Pons (tissue), 1 donor: ENCODE data around the gene MTRF1.
A peak's percentile ranks its signal among the peaks of the same experiment; 100 is the strongest.

Experiments
- DNase-seq: peaks from one replicate; pipeline ENCODE4 v3.0.0-alpha.2; 2016; ENCODE audit warnings: low spot score

MTRF1 gene

DNA sequence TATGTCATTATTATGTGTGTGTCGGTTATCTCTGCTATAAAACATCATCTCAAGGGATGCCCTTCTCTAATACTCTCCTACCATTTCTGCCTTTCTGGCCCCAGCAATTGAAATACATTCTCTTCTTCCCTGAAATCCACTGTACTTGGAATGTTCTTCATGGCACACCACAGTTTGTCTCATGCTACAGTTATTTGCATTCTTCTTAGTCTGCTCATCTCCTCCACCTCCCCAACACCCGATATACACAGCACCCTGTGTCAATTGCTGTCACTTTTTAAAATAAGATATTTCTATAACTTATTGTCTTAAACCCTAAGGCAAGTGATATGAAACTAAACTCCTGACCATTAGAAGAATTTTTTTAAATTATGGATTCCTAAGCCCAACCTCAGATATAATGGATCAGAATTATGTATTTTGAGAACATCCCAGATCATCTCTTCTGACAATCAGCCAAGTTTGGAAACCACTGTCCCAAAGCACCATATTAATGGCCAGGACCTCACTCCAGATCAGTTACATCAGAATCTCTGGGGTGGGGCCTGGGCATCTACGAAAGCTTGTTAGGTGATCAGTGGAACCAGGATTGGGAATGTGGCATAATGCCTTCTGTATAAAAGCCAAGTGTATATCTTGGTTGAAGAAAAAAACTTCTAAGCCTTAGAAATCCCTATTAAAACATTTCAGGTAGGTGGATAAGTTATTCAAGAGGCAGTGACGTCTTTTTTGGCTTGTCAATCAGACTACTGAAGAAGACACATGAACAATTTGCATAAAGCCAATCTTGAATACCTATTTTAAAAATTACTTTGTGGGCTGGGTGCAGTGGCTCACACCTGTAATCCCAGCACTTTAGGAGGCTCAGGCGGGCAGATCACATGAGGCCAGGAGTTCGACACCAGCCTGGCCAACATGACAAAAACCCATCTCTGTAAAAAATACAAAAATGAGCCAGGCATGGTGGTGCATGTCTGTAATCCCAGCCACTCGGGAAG, 39.0 kb downstream of the MTRF1 start:
- no peak for DNase-seq

DNA sequence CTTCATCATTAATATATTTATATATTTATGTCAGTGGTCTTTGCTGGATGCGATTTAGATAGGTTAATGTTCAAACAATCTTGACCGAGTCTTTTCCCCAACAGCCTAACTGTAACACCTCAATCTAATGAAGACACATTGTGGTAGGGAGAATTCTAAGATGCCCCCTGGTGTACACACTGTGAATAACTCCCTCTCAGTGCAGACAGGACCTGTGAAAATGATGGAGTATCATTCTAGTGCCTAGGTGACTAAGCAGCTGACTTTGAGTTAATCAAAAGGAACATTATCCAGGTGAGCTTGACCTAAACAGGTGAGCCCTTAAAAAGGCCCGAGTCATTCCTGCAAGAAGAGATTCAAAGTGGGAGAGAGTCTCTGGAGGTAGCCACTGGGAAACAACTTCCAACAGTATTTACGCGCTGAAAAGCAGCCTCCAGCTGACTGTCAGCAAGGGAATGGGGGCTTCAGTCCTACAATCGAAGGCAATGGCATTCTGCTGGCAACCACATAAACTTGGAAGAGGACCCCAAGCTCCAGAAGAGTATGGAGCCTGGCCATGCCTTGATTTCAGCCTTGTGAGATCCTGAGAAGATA, 41.0 kb downstream of the MTRF1 start:
- peak; percentile 73 for DNase-seq

DNA sequence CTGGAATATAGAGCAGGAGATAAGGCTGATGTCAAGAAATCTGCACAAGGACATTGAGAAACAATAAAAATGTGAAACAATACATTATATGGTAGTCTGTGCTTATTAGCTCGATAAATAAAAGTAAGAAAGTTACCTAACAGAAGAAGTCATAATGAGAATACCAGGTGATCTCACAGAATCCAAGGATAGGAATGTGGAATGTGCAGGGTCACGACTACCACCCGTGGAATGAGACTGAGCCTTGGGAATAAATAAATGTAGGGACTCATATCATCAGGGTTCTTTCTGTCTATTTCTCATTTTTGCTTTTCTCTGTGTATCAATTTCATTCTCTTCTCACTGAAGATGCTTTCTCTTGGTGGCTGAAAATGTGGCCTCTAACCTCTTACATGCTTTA, 43.0 kb downstream of the MTRF1 start:
- no peak for DNase-seq

DNA sequence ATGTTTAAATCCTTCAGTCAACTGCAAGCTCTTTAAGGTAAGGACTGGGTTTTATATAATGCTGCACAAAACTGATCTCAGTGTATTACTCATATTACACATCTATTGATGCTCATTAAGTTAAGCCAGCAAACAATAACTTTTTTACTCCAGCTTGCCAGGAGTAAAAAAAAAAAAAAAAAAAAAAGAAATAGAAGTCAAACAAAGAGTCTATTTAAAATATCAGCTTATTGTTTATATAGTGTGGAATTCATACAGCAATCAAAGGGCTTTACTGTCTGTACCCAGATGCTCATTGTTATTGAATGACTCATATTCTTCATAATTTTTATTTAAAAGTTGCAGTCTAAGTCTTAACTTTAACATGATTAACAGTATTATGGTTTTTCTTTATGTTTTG, 47.2 kb downstream of the MTRF1 start:
- DNase-seq = no peak

DNA sequence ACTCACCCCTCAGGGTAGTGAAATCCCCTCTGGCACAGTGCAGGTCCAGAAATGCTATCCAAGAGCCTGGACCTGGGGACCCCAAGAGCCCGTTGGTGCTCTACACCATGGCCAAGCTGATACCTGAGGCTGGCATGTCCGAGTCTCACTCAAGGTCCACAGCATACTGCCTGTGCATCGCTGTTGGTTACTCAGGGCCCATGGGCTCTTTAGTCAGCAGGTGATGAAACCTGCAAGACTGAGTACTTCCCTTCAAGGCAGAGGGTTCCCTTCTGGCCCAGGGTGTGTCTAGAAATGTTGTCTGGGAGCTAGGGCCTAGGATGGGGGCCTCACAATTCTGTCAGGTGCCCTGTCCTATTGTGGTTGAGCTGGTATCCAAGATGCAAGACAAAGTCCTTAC, 49.5 kb downstream of the MTRF1 start:
- DNase-seq = no peak

DNA sequence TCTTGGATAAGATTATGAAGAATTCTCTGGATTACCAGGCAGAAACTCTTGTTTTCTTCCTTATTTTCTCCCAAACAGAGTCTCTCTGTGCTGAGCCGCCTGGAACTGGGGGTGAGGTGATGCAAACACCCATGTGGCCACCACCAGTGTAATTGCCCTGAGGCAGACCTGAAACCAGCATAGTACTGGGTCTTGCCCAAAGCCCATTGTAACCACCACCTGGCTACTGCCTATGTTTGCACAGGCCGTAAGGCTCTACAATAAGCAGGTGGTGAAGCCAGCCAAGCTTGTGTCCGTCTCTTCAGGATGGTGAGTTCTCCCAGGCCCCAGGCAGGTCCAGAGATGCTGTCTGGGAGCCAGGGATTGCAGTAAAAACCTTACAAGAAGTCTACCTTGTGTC, 50.1 kb downstream of the MTRF1 start:
- DNase-seq = no peak

DNA sequence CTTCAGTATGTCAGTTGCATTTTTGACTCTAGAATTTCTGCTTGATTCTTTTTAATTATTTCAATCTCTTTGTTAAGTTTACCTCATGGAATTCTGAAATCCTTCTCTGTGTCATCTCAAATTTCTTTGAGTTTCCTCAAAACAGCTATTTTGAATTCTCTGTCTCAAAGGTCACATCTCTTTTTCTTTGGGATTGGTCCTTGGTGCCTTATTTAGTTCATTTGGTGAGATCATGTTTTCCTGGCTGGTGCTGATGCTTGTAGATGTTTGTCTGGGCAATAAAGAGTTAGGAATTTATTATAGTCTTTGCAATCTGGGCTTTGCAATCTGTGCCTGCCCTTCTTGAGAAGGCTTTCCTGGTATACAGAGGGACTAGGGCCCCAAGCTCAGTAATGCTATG, 50.5 kb downstream of the MTRF1 start:
- no peak for DNase-seq

DNA sequence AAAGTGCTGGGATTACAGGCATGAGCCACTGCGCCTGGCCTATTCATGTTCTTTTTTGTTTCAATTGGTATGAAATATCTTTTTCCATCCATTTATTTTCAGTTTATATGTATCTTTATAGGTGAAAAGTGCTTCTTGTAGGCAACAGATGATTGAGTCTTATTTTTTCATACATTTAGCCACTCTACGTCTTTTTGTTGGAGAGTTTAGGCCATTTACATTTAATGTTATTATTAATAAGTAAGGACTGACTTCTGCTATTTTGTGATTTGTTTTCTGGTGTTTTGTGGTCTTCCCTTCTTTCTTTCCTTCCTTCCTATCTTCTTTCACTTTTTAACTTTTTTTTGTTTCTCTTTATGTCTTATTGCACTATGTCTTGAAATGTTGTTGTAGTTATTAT, 52.3 kb downstream of the MTRF1 start:
- DNase-seq = no peak

DNA sequence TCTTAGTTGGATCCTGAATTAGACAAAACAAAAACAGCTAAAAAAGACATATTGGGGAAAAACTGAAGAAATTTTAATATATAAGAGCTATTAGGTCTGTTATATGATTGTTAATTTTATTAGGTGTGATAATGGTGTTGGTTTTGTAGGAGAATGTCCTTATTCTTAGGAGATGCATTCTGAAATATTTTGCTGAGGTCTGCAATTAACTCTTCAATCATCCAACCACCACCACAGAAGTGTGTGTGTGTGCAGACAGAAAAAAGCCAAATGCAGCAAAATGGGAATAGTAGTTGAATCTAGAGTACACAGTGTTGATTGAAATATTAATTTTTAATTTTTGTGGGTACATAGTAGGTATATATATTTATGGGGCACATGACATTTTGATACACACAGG, 56.9 kb downstream of the MTRF1 start:
- no peak for DNase-seq

DNA sequence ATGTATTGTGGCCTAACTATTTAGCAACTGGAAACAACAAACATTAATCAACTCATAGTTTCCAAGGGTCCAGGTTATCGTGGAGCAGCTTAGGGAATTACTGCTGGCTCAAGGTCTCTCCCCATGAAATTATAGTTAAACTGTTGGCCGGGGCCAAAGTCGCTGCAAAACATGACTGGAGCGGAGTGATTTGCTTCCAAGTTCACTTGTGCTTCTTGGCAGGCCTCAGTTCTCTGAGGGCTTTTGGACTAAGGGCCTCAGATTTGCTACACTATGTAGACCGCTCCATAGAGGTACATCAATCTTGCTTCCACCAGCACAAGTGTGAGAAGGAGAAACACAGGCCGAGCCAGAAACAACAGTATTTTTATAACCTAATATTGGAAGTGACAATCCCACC, 59.6 kb downstream of the MTRF1 start:
- DNase-seq = no peak

DNA sequence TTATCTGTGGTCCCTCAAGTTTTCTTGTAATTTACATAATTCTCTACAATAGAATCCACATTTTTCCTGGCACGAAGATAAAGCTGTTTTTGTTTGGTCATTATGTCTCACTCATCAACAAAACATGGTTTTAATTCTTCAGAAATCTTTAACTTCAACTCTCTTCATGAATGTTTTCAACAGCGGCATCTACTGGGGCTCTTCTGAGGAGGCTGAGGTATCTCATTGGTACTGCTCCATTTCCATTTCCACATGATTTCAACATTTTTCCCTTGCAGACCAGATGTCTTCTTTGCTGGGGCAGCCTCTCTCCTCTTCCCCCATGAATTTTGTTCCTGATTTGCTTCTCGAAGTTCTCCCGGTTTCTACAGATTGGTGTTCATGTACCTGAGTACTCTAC, 63.2 kb downstream of the MTRF1 start:
- no peak for DNase-seq

DNA sequence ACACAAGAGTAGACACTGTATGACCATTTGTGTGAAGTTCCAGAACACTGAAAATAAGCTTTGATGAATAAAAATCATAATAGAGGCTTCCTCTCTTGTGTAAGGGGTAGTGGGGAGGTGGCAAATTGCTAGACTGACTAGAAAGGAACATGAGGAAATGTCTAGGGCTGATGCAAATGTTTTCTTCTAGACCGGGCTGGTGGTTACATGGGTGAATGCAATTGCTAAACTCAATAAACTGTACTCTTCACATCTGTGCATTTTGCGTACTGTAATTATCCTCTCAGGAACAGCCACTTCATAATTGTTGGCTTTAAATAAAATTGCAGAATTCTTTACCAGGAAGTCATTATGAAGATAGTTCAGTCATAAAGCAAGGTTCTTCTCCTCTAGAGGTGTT, 63.9 kb downstream of the MTRF1 start:
- no peak for DNase-seq

DNA sequence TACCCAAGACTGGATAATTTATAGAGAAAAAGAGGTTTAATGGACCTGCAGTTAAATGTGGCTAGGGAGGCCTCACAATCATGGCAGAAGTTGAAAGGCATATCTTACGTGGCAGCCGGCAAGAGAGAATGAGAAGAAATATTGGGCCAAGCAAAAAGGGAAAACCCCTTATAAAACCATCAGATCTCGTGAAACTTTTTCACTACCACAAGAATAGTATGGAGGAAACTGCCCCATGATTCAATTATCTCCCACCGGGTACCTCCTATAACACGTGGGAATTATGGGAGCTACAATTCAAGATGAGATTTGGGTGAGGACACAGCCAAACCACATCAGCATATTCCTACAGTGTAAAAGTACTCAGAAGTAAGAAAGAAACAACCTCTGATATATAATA, 64.3 kb downstream of the MTRF1 start:
- no peak for DNase-seq

DNA sequence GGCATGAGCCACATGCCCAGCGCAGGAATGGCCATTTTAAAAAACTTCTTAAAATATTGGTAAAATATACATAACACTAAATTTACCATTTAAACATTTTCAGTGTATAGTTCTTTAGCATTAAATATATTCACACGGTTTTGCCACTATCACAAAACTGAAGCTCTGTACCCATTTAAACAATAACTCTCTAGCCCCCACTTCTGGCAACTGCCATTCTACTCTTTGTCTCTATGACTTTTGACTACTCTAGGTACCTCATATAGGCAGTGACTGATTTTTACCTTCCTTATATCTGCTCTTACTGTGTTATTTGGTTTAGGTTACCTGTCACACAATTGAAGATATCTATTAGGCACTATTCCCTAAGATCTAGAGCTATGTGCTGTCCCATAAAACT, 66.8 kb downstream of the MTRF1 start:
- DNase-seq = no peak

DNA sequence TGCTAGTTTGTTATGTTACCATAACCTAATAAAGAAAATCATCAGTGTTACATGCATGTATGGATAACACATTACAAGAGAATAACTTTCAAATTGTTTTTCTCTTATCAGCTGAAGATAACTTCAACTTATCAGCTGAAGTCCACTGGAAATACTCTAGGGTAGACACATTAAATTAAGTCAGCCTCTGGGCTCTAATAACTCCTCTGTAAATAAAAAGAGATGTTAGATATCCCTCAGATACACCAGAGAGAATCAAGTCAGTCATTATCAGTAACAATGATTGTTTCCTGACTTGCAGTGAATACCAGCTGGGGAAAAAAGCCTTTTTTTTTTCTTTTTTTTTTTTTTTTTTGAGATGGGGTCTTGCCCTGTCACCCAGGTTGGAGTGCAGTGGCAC, 67.4 kb downstream of the MTRF1 start:
- no peak for DNase-seq

DNA sequence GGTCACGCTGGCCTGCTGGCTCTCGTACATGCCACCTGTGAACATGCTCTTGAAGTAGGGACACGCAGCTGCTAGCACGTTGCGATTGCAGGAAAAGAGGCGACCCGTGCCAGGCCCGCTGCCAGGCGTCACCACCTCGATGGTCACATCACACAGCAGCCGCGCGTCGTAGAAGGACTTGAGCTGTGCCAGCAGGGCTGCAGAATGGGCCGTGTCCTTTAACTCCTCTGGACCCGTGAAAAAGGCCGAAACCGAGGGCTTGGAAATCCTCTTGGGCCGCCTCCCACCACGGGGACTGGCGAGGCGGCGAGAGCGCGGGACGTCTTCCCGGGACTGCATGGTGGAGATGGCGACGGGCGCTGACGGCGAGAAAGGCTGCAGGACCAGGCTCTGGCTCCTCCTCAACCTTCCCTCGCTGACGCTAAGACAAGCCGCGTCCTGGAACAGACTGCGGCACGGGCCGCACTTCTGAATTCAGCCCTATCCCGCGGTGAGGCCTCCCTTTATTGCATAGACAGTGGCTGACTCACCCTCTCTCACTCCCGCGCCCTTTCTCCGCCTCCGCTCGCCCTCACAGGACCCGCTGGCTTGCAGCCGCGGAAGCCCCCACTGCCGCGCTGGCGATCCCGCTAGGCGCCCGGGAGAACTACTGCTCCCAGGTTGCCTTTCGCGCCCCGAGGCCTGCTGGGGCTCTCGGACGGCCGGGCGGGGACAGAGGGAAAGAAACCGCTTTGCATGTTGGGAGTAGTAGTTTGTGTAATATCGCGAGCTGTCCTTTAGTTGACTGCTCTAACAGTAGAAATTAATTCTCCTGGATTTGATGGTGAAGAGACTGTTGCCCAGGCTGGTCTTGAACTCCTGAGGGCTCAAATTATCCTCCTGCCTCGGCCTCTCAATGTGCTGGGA, 69.2 kb downstream of the MTRF1 start, which contains the start of gene KBTBD7:
Gene KBTBD7 (minus strand): TSS at position 651 of the 906 bp plus-strand sequence. CDS start 312 bp downstream, at position 339.
- peak; percentile 91 for DNase-seq

DNA sequence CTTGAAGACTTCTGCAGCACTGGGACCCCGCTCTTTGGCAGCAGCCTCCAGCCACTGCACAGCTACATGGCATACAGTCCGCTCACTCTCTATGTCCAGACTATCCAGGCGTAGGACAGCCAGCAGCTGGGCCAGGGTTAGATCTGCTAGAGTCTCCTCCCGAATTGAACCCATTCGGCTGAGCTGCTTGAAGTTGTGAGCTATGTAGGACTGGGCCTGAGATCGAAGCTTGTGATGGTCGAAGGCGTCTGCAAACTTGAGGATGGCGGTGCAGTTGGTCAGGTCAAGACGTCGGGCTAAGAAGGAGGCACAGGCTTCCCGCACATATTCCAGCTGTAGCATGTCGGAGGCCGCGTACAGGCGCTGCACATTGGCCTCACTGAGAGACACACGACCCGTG, 69.9 kb downstream of the MTRF1 start:
- no peak for DNase-seq

DNA sequence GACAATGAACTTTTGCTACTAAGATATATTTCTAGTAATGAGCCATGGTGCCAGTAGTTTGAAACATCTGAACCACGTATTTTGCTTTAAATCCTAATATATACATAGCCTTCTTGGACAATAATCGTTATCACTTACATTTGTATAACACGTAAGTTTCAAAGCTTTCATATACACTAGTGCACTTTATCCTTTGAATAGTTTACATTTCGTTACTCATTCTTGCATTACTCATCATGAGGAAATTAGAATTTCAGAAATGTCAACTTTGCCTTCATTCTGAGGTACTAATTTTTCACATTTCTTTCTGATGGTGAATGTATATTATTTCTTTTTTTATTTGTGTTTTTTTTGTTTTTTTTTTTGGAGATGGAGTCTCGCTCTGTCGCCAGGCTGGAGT, 74.8 kb downstream of the MTRF1 start:
- no peak for DNase-seq

DNA sequence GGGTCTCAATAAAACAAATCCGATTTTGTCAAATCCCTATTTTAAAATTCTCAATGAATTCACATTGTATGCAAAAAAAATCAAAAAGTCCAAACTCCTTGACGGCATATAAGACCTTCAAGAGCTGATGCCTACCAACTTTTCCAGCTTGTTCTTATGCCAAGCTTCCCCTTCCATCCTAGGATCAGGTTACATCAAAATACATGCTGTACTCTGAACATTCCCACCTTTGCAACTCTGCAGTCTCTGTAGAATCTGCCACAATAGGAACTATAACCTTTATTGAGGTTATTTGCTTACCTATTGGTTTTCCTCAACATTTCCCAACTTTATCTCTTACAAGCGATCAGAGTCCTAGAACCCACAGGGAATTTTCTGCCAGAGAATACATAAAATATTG, 76.9 kb downstream of the MTRF1 start:
- no peak for DNase-seq

DNA sequence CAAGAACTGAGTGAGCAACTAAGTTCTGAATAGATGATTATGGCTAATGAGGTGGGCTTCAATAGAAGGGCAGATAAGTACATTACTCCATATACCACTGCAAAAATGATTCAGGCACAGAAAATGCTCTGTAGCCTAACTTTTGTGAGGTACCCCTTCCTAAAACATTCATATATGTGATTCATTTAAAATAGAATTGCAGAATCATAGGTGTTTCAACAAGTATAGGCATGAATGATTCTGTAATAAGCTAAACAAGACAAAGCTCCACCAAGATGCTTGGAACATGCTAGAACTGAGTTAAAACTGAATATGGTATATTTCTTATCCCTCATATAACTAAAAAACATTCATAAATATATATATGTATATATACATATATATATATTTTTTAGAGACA, 81.1 kb downstream of the MTRF1 start:
- no peak for DNase-seq

DNA sequence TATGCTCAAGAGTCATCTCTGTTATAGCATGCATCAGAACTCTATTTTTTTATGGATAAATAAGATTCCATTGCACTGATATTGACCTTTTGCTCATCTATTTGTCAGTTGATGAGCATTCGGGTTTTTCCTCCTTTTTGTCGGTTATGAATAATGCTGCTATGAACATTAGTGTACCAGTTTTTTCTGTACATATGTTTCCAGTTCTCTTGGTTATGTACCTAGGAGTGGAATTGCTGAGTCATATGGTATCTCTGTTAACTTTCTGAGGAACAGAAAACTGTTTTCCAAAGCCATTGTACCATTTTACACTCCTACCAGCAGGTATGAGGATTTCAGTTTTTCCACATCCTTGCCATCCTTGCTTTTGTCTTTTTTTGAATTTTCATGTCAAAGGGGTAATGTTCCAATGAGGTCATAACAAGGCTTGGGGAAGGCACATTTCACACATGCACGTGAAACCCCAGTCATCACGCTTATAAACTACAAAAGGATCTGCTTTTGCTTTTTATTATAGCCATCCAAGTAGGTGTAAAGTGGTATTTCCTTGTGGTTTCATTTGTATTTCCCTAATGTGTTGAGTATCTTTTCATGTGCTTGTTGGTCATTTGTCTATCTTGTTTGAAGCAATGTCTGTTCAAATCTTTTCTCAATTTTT, 83.7 kb downstream of the MTRF1 start:
- DNase-seq = no peak

DNA sequence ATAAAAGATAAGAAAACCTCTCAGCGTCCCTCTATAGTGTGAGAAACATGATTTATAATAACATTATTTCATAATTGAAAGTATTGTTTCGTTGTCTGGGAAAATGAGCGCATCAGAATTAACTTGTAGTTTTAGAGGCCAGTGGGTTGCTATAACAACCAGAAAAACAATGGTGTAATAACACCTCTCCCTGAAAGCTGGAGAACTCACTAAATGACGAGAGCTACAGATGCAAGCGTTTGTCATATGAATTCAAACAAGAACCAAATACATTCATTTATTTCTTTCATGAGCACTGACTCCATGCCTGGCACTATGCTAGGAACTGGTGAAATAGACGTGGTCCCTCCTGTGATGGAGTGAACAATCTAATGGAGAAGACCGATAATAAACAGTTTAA, 85.3 kb downstream of the MTRF1 start:
- no peak for DNase-seq
